SKM-1 treated with dmso at 0.1 percent for 144 hours (cell line): ENCODE measurements around the gene TMEM97.

Experiments
- DNase-seq: peaks from one replicate; lab custom pipeline; 2025; ENCODE audit not compliant: unreplicated experiment; lab: John Stamatoyannopoulos, UW

TMEM97 gene

DNA sequence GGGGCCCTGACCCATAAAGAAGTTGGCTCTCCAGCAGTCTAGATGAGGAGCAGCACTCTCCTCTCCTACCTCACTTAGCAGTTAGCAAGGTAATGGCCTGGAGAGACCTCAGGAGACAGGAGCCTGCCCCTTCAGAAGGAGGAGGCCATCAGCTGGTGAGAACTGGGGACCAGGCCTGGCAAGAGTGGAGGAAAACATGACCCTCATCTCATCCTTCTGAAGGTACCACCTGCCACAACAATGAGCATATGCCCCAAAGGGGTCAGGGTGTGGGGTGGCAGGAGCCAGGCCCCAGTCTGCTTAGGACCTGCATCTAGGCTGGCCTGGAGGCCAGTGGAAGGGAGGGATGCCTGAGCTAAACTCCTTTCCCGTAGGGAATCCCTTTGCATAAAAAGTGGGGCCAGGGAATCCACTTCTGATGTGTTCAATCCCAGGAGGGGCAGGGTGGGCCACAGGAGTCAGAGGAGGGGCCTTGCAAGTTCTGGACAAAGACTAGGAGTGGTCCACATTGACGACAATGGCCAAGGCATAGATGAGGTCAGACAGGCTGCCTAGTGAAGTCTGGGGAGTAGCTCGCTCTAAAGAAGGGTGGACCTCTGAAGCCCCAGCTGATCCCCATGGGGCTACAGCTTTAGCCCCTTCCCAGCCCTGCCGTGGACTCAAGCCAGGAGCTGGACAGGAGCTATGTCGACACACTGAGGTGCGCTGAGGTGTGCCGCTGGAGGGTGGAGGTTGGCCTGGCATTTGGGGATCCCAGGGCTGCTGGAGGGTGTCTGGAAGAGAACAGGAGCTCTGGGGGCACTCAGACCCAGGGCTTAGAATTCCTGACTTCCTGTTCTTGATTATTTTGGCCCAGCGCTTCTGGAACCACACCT lies 45.0 kb downstream of the TMEM97 start:
- no peak for DNase-seq

- DNase-seq = no peak
Observed at GRCh38 chr17:28364665-28365363, 45.8 kb downstream of the TMEM97 start, which contains the start of gene SEBOX. TSS of gene SEBOX (minus strand) at chr17:28365199. CDS start at chr17:28365151, 48 bp downstream.

- no peak for DNase-seq
Observed at GRCh38 chr17:28365487-28365886, 46.5 kb downstream of the TMEM97 start.

DNA sequence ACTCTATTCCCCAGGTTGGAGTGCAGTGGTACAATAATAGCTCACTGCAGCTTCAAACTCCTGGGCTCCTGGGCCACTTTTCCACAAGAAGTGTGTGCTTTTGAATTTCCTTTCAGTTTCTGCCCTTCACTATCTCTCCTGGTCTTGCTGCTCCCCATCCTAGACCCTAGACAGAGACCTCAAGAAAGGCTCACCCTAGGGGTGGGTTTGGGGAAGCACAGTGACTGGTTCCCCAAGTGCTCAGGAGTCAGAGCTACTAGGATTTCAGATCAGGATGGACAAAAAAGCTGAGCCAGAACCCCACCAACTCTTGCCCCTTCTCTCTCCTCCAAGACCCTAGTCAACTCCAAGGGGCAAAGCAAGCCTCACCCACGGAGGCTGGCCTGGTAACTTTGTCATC lies 47.6 kb downstream of the TMEM97 start:
- no peak for DNase-seq

DNA sequence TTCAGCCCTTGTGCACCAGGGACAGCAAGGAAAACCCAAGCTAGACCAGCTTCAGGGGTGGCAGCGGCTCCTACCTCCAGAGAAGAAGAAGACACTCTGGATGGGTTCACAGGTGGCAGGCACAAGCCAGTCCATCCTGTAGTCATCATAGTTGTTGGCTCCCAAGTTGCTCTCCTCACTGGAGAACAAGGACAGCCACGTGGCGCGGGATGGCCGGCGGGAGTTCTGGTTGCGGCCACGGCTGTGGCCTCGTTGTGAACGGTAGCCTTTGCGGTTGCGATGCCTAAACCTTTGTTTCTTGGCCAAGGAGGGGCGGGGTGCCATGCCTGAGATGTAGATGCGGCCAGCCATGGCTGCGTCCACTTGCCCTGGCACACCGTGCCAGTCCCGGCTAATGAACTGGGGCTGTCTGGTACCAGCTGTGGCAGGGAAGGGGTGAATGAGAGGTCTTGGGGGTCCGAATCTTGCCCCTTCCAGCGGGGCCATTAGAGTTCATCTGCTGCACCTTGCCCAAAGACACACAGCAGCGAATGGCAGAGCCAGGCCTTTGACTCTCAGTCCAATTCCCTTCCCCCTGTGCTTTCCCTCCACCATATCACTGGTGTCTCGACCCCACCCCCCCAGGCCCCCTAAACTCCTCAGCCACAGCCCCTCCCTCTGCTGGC lies 48.8 kb downstream of the TMEM97 start:
- no peak for DNase-seq

DNA sequence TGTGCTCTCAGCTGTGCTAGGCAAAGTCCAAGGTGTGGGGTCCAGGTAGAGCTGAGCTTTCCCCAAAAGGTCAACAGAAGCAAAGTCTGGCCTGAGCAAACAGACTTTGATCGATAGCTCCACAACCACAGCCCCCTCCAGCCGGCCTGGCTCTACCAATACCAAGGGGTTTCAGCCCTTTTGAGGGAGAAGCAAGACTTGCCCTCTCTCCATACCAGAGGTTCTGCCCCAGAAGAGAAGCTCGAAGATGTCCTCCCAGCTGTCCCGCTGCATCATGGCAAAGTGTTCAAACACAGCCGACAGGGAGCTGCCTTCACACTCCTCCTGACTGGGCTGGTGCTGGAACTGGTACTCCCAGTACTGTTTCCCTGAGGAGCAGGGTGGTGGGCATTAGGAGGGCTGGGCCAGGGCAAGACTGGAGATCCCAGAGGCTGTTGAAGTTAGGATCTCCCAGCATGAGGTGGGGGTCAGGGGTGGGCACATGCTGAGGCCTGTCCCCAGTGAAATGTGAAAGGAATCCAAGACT lies 49.4 kb downstream of the TMEM97 start:
- no peak for DNase-seq

DNA sequence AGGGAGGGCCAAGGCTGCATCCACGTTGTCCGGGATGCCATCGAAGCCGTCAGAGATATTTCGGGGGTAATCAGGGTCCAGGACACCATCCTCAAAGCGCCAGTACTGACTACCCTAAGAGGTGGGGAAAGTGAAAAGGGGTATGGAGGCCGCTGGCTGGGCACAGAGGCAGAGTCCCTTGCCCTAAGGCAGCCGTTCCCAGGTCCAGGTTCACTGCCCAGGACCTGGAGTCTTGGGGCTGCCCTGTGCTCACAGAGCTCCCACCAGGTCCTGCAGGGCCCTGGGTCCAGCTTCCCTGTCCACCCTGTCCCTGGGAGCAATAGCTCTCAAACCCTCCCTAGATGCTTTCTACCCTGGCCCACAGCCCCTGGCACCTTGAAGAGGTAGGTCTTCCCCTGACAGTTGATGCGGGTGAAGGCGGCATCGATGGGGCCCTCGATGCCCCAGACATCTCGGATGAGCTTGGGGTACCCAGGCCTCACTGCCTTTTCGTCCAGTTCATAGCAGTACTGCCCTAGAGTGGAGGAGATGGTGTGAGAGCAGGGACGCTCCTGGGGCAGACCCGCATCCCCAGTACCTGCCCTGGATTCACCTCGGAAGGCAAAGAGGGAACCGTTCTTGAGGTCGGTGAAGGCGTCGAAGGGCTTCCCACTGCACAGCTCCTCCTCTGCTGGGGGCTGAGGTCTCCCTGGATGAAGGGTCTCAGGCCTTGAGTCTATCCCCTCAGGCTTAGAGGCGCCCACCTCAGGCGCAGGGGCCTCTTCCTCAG lies 50.1 kb downstream of the TMEM97 start:
- no peak for DNase-seq

GRCh38 chr17:28369684-28370034 lies 50.7 kb downstream of the TMEM97 start:
- no peak for DNase-seq

DNA sequence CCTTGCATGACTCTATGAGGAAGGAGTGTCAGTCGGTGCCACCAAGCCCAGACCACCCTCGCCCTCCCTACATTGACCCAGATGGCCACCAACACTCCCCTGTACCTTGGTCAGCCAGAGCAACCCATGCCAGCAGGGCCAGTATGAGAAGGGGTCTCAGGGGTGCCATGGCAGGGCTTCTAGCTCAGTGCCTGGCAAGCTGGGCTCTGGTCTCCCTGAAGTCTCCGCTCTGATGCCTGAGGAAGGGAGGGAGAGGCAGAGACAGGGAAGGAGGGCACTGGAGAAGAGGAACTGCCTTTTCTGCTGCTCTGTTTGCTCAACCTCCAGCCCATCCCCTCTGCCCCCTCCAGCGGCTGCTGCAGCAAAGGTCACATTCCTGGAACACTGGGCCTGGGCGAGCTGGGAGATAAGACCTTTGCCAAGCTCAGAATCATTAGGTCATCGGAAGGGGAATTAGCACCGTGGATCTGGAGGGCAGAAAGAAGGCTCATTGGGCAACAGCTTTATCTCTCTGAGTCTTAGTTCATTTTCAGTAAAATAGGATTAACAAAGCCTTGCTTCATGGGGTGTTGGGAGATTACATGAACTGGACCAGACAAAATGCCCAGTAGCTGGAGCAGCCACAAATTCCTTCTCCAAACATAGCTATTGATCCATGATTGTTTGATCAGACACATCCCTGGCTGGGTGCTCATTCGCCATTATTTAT lies 51.2 kb downstream of the TMEM97 start, which contains the start of gene VTN:
TSS of gene VTN (minus strand) at position 273 of the 709 bp plus-strand sequence. CDS start at position 169, 104 bp downstream.
- peak; percentile 46 for DNase-seq

GRCh38 chr17:28370744-28371103 lies 51.7 kb downstream of the TMEM97 start:
- DNase-seq = no peak

DNA sequence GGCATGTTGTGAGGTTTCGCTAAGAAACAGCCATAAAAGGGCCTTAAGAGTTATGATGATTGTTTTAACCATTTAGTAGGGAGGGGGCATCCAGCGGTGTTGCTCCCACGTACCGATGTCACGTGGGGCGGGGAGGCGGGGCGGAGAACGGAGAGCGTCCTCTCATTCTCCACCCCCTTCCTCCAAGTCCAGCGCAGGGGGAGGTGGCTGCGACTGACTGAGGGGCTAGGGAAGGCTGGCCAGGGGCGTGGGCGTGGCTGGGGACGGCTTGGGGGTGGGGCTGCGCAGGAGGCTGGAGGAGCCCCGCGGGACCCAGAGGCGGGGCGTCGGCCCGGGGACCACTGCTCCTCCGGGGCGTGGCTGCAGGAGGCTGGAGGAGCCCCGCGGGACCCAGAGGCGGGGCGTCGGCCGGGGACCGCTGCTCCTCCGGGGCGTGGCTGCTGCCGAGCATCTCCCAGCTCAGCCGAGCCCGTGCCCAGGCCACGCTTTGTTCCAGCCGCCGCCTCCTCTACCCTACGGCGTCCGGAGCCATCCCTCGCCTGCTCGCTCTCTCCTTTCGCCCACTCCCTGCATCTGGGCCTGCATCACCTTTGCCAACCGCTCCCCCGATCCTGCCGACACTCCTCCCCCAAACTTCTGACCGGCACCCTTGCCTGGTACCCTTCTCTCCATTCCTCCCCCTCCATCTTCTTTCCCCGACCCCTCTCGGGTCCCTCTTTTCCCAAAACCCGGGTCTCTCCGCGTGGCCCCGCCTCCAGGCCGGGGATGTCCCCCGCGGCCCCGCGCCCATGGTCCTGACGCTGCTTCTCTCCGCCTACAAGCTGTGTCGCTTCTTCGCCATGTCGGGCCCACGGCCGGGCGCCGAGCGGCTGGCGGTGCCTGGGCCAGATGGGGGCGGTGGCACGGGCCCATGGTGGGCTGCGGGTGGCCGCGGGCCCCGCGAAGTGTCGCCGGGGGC lies 52.5 kb downstream of the TMEM97 start, which contains the start of gene SARM1:
TSS of gene SARM1 (plus strand) at position 450 of the 958 bp plus-strand sequence. CDS start at position 789, 339 bp downstream.
- DNase-seq = no peak

DNA sequence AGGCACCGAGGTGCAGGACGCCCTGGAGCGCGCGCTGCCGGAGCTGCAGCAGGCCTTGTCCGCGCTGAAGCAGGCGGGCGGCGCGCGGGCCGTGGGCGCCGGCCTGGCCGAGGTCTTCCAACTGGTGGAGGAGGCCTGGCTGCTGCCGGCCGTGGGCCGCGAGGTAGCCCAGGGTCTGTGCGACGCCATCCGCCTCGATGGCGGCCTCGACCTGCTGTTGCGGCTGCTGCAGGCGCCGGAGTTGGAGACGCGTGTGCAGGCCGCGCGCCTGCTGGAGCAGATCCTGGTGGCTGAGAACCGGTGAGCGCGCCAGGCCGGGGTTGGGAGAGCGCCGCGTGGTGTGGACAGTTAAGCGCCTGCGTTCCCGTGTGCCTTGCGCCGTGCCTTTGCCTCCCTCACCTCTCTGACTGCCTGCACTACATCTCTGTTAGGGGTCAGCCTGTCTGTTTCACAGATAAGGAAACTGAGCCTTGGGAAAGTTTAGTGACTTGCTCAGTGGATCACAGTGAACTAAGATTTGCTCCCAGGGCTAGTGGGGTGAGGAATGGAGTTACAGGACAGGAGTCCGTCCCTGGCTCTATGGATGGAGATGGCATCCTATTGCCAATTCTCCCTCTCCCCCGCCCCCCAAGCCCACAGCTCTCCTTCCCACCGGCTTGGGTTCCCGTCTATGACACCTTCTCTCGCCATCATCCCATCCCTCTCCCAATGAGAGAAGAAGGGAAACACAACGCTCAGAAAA lies 53.4 kb downstream of the TMEM97 start:
- no peak for DNase-seq

DNA sequence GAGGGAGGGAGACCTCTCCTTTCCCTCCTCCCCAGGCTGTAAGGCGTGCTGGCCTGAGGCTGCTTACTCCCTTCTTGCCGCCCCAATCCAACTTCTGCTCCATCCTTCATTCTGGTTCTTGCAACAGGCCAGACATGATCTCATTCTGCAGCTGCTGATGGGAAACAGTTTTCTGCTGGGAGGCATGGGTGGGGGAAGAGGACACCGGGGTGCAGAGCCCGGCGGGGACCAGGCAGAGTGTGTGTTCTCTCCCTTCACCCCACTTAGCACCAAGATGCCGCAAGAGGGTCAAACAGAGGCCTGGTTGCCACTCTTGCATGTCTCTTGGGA lies 53.9 kb downstream of the TMEM97 start:
- DNase-seq = no peak
